HG02870 (cell line): ENCODE results near the gene IRF1.
A peak's percentile ranks its signal among the peaks of the same experiment; 100 is the strongest.

Source experiments
- ATAC-seq: cut with Tn5 transposase; IDR thresholded peaks from one replicate; pipeline ENCODE4 v1.9.1; 2021; ENCODE audit warnings: mild to moderate bottlenecking, moderate library complexity; ENCODE audit not compliant: unreplicated experiment

Gene IRF1

DNA sequence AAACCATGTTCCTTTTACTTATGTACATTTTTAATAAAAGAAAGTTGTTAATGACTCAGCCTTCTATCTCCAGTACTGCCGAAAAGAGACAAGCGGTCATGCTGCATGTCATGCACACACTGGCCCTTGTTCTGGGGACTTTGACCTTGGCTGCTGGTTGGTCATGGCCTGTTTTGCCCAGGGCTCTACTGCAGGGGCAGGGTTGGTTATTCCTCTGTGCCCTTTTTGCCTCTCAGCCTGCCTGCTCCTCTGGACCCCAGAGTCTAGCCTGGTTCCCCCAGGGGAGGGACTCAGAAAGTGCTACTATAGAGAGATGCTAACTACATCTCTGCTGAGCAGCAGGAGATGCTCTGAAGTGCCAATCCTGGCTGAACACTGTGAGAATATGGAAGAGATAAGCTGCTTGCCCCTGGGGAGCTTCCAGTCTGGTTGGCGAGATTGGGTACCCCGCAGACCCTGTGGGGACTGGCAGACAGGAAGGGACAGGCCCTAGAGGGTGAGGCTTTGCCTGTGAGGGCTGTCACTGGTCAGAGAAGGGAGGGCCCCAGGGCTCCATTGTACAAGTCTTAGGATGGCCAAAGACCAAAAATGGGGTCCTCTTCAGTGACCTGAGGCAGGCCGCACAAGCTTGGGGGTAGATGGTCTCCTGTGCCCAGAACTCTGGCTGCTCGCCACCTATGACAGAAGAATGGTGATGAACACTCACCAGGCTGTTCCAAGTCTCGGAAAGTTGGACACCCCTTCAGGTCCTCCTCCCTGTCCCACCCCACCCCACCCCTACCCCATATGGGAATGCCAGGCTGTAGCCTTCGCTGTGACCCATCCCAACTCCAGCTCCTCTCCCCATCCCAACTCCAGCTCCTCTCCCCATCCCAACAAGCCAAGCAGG lies 14.3 kb downstream of the IRF1 start:
- ATAC-seq: no peak

DNA sequence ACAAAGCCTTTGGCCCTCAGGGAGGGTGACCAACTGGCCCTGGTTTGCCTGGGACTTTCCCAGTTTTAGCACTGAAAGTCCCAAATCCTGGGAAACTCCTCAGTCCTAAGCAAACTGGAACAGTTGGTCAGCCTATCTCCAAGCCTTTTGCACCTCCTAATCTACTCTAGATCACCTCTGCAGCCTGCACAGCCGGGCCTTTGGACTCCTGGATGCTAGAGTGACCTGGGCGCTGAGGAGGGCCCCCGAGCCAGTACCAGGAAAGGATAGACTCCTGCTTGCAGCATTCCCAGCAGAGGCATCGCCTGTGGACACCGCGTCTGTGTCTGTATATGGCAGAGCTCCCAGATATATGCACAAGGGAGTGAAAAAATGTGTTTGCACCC lies 15.1 kb downstream of the IRF1 start:
- ATAC-seq: no peak

DNA sequence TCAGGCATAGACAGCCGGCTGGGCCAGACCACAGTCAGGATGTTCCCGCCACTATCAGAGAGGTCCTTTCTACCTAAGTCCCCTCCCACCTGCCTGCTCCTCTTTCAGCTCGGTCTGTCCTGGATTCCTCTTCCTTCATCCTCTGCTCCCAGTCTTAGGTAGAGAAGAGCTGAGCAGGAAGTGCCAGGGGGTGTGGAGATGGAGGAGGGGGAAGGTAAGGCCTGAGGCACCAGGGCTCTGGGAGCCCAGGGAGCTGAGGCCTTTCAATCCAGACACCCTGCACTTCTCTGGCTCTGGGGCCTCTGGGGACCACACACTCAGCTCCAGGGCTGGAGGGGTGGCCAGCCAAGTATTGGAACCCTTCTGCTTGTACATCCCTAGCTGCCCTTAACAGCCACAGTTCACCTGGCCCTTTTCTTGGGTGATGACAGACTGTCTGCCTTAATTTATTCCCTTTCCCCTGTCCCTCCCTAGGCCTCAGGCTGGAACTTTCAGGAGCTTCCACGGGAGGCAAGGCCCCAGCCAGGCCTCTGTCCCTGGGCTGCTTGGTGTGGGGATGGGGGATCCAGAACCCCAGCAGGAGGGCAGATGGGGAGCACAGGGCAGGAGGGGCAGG lies 15.6 kb downstream of the IRF1 start:
- no peak for ATAC-seq

DNA sequence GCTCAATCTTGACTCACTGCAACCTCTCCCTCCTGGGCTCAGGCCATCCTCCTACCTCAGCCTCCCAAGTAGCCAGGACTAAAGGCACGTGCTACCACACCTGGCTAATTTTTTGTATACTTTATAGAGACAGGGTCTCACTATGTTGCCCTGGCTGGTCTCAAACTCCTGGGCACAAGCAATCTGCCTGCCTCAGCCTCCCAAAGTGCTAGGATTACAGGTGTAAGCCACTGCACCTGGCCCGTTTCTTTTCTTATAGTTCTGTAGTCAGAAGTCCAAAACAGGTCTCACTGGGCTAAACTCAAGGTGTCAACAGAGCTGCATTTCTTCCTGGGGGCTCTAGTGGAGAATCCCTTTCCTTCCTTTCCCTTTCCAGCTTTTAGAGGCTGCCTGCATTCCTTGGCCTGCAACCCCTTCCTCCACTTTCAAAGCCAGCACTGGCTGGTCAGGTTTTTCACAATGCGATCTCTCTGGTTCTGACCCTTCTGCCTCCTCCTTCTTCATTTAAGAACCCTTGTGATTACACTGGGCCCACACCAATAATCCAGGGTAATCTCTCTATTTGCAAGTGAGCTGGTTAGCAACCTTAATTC lies 16.3 kb downstream of the IRF1 start:
- ATAC-seq: no peak

DNA sequence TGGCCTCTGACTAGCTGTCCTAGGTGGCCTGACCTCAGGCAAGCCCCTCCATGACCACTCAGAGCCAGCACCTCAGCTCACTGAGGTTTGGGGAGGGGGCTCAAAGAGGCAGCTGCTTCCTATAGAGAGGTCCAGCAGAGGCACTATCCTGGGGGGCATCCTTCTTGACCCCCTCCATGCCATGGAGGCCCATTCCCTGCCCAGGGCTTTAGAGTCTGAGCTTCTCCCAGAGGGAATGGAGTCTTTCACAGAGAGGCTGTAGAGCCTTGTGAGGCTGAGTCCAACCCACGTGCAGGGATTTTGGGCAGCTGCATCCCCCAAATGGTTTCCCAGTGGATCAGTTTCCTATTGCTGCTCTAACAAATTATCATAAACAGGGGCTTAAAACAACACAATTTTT lies 16.9 kb downstream of the IRF1 start:
- ATAC-seq: no peak

DNA sequence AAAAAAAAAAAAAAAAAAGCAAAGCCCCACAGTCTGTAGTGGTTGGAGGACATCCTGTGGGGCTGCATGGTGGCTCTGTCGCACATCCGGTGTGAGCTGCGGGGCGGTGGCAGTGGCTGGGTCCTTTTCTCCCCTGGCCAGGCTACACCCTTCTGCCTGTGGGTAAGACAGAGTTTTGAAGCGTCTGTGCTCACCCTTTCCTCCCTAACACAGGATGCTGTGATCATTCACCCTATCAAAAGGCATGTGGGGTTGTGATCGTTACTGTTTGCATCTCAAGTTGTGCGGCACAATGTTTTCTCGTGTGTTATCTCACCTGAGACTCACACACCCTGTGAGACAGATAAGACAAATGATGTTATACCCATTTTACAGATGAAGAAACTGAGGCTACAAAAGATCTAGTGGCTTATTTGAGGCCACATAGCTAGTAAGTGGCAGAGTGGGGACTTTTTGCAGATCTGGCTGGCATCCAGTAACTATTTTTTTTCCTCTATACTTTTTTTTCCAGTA lies 17.5 kb downstream of the IRF1 start:
- ATAC-seq: peak; percentile 75

DNA sequence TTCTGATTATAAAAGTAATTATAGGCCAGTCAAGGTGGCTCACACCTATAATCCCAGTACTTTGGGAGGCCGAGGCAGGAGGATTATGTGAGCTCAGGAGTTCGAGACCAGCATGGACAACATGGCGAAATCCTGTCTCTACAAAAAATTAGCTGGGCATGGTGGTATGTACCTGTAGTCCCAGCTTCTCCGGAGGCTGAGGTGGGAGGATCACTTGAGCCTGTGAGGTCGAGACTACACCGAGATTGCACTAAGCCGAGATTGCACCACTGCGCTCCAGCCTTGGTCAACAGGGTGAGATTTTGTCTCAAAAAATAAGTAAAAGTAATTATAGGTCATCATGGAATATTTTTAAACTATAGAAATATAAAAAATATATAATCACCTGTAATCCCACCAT lies 18.1 kb downstream of the IRF1 start:
- no peak for ATAC-seq

DNA sequence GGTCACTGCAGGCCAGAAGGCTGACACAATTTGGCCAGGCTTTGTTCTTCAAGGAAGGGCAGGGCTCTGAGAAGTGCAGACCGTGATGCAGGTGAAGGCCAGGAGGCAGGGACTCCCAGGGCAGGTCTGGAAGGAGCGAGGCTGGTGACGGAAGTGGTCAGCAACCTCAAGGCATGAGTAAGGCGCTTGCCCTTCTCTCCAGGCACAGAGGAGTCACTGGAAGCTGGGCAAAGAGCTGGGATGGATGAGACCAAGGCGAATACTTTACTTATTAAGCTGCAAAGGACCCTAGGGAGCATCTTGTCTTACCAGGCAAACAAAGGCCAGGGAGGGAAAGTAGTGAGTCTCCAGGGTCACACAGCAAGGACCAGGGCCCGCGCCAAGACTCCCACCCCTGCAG lies 18.6 kb downstream of the IRF1 start:
- ATAC-seq: no peak

DNA sequence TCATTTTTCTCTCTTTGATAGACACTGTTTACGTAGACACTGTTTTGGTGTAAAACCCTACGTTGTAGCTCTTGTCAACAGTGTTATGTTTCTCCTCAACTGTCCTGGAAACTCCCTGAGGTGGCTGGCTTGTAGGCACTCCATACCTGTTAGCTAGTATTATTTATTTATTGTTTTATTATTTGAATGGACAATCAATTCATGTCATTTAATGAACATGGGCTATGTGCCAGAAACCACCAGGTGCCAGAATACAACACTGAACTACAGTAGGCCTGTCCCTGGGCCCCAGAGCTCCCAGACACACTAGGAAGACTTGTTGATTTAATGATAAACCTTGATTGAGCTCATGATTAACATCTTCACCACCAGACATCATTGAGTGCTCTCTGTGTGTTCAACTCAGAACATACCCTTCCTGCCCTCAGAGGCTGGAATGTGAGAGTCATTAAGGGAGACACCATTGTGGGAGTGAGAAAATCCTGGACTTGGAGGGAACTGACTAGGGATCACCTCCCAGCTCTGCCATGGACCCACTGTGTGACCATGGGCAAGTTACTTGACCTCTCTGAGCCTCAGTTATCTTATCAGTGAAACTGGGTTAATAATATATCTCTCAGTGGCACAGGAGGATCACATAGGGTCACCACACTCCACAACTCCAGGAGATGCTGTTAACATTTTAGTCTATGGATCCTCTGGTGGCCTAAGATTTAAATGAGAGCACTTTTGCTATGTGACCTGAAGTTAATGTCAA lies 19.2 kb downstream of the IRF1 start:
- no peak for ATAC-seq

DNA sequence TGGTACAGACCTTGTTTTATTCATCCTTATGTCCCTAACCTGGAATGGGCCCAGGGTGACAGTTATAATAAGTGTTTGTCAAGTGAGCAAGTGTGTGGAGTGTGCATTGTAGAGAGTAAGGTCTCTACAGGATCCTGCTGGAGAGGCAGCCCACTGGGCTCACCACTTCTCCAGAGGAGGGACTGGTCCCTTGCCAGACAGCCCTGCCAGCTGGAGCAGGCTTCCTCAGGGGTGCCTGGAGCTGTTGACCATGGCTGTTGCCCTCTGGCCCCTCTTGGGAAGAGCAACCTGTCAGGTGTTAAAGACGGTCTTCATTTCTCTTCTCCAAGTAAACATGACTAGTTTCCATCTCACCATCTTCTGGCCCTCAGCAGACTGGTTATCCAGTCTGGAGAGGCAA lies 20.0 kb downstream of the IRF1 start:
- no peak for ATAC-seq

DNA sequence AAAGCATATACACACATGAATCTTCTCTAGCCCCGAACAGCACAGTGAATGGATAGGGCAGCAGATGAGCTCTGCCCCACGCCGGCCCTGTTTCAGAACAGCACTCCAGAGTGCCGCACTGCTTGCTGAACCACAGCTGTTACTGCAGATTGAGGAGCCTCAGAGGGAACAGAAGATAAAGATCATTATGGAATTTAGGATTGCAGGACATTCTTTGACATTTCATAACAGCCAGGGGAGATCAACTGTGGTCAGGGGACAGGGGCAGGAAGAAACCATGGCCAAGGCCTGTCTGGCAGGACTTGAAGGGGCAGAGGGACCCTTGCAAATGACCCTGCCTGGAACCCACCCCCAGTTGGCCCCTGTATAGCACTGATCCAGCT lies 20.6 kb downstream of the IRF1 start:
- ATAC-seq: no peak

DNA sequence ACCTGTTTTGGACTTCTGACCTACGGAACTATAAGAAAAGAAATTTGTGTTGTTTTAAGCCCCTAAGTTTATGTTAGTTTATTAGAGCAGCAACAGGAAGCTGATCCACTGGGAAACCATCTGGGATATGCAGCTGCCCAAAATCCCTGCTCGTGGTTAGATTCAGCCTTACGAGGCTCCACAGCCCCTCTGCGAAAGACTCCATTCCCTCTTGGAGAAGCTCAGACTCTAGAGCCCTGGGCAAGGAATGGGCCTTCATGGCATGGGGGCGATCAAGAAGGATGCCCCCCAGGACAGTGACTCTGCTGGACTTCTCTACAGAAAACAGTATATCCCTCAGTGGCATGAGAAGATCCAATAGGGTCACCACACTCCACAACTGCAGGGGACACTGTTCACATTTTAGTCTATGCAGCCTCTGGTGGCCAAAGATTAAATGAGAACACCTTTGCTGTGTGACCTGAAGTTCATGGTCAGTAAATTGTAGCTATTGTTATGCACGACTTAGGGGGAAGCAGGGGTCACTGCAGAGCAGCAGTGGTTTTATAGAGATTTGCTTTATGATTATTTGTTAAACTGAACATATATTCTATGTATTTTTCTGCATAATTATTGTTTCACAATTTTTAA lies 21.1 kb downstream of the IRF1 start:
- no peak for ATAC-seq

DNA sequence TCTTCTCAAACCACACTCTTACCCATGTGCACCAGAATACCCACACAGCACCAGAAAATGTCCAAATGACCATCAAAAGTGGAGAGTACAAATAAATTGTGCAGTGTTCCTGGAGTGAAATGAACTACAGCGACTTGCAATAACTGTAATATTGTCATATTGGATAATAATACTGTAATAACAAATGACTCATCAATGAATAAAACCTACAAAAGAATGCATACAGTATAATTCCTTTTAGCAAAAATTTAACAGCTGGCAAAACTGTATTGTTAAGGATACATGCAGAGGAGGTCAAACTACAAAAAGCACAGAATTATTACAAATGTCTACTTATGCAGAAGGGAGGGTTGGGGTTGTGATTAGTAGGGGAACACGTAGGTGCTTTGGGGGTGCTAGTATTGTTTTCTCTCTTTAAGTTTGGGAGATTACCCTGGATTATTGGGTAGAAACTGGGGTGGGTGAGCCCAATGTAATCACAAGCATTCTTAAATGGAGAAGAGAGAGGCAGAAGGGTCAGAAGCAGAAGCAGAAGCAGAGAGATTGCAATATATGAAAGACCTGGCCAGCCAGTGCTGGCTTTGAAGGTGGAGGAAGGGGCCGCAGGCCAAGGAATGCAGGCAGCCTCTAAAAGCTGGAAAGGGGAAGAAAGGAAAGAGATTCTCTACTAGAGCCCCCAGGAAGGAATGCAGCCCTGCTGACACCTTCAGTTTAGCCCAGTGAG lies 21.8 kb downstream of the IRF1 start:
- no peak for ATAC-seq

DNA sequence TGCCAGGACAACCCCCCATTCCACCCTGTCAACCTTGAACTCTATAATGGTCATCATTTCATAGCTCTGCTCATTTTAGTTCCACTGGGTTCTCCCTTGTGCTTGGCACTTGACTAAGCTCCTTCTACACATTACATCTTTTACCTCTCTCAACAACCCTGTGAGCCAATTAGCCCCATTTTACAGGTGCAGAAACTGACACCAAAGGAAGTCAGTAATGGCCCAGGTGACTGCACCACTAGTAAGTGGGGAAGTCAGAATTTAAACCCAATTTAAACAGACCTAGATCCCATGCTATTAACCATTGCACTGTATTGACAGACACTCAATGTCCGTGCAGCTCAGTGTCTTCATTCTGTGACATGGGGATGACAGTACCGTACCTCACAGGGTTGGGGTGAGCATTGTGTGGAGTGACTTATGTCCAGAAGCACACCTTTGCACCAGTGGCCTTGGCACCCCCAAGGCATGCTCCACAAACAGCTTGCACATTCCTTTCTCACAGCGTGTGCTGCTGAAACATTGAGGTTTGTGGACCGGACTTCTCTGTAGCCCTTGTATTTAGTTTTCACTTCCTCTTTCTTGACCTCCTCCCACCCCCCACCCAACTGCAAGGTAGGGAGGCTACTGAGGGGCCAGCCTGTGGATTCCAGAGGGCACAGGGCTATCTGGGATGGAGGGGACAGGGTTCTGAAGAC lies 23.1 kb downstream of the IRF1 start:
- peak; percentile 36 for ATAC-seq

DNA sequence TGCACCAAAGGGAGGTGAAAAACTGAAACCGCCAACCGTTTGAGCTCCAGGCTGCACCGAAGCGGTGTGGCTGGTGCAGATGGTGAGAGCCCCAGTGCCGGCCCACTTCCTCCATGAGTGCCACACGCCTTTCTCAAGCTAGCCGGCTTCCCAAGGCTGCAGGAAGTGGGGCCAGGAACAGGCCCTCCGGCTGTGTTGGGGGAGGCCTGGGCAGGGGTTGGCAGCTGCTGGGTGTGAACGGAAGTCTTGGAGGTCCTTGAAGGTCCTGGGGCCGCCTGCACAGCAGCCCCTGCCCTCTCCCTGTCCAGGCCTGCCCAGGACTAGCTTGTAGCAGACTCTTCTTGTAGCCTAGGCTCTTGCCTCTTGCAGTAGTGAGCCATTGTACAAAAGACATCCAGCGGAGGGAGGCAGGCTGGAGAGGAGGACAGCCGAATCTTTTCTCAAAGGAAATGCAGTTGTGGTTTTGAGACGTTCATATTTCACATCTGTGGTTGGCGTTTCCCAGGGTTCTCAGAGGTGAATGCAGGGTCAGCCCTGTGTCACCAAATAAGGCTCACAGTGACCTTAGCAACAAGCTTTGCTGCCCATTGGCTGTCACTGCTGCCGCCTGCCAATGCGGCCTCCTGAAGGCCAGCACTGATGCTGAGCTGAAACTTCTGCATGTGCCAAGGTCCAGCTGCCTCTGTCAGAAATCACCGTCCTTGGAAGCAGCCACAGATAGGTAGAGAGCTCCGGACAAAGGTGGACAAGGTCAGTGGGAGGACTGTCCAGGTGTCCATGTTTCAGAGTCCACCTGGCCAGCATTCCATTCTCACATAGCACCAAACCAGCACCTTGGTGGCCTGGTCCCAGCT lies 23.9 kb downstream of the IRF1 start:
- peak; percentile 71 for ATAC-seq

DNA sequence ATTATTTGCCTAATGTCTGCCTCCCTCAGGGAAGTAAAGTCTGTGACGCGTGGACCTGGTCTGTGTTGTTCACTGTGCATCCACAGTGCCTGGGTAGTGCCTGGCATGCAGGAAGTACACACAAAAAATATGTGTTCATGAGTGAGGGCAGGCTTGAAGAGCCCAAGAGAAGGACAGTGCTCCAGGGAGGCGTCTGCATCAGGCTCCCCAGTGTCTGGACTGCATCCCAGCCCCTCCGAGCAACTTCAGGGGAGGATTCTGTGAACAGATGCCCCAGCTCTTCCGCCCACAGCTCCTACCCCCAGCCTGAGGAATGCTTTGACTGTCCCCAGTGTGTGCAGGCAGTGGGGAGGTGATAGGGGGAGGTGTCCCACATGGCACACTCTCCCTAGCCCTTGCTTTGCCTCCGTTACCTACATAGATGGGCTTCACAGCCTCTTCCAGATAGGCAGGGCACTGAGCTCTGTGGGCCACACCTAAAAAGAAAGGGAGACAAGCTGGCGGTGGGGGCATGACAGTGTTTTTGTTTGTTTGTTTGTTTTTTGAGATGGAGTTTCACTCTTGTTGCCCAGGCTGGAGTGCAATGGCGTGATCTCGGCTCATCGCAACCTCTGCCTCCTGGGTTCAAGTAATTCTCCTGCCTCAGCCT lies 25.4 kb downstream of the IRF1 start:
- no peak for ATAC-seq

DNA sequence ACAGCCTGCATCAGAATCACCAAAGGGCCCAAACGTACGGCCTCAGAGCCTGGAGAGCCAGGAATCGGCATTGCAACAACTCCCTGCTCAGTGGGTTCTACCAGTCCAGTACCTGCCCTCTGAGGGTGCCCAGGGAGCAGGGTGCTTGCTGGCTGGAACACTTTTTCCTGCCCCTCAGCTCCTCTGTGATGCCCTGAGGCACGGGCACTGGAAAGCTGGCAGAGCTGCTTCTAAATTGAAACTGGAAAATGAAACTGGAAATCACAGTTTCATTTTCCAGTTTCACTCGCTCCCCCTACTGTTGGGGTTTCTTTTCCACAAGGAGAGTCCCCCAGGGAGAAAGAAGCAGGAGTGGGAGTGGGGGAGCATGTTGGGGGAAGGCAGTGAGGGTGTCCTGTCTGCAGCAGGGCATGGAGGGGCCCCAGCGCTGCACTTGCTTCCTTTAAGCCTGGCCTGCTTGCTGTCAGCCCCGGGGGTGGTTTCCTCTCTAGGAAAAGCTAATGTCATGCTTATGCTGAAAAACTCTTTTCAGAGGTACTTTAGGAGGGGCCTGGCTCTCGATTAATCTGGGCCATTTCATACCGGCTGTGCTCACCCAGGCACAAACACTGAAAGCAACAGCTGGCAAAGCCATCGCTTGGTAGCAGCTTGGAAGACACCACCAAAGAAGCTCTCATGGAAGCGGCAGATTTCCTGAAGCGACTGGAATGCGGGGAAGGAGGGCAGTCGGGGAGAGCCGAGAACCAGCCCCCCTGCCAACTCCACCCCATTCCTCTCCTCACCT lies 26.2 kb downstream of the IRF1 start:
- no peak for ATAC-seq

DNA sequence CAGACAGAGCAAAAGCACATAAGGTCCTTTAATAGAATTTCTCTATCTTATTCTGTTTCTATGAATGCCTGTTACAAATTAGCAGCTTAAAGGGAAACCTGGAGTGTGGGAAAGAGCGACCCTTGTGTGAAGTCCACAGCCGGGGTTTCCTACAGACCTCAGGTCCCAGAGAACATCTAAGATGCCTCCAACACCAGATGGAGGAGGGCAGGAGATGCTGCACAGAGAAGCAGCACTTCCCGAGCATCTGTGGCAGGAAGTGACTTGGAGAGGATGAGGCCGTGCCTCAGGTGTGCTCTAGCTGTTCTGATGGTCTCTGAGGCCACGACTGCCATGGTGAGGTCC lies 26.8 kb downstream of the IRF1 start:
- no peak for ATAC-seq
